ENCODE measurements around the gene B4GALT7.

- TF ChIP-seq POLR2A (IDR thresholded peaks at IDR 0.05) (no peak), CTCF (IDR thresholded peaks at IDR 0.05) (no peak)
Measured at GRCh38 chr5:177608243-177609075, 8.5 kb downstream of the B4GALT7 start.

Data from testis (tissue), 2 donors.